Spleen (tissue), 11 donors: Measurements from ENCODE around the gene KIF5A. TPM values are rescaled to one million over a fixed set of nuclear protein-coding genes. Genes with fewer than 3 reads are reported as not detected.

Source experiments
- DNase-seq: peaks from one replicate; pipeline ENCODE4 v3.0.0-alpha.2; 2020
- H3K27ac ChIP-seq, 8 donors: fragments of 200-600 bp; sonication (generic) in 7 of 8; 1 replicate in 4 of 8; 2 replicates in 4 of 8; pipeline versions ENCODE4 v1.5.0 to v1.8.0; 2016 to 2021; ENCODE audit warnings: inconsistent platforms in 4 of 8, mild to moderate bottlenecking in 4 of 8, moderate library complexity in 1 of 8
- H3K27me3 ChIP-seq, 7 donors: fragments of 200-600 bp; sonication (generic) in 6 of 7; replicated peaks in 1 of 7; 1 replicate in 4 of 7; 2 replicates in 3 of 7; pipeline versions ENCODE4 v1.5.0 to v1.8.0; 2016 to 2021; ENCODE audit warnings: inconsistent platforms in 3 of 7, mild to moderate bottlenecking in 1 of 7
- H3K36me3 ChIP-seq, 6 donors: fragments of 200-600 bp; sonication (generic) in 5 of 6; 1 replicate in 4 of 6; 2 replicates in 2 of 6; pipeline versions ENCODE4 v1.5.0 to v1.8.0; 2016 to 2021; ENCODE audit warnings: inconsistent platforms in 2 of 6
- H3K4me1 ChIP-seq, 6 donors: fragments of 200-600 bp; sonication (generic) in 5 of 6; 1 replicate in 3 of 6; 2 replicates in 3 of 6; pipeline versions ENCODE4 v1.5.0 to v1.8.0; 2016 to 2021; ENCODE audit warnings: inconsistent platforms in 3 of 6
- H3K4me3 ChIP-seq, 8 donors: fragments of 200-600 bp; sonication (generic) in 7 of 8; 1 replicate in 4 of 8; 2 replicates in 4 of 8; pipeline versions ENCODE4 v1.5.0 to v1.8.0; 2016 to 2021; ENCODE audit warnings: inconsistent platforms in 4 of 8, mild to moderate bottlenecking in 4 of 8, moderate library complexity in 2 of 8
- H3K9me3 ChIP-seq, 8 donors: fragments of 200-600 bp; sonication (generic) in 7 of 8; 1 replicate in 4 of 8; 2 replicates in 4 of 8; pipeline versions ENCODE4 v1.5.0 to v1.8.0; 2016 to 2021; ENCODE audit warnings: inconsistent platforms in 4 of 8
- CTCF ChIP-seq, 11 experiments: fragments of 200-600 bp in 7 of 11; fragments of 450-650 bp in 4 of 11; sonication (generic) in 4 of 11; IDR thresholded peaks in 8 of 11; conservative IDR thresholded peaks in 3 of 11; 1 replicate in 7 of 11; 2 replicates in 4 of 11; pipeline versions ENCODE4 v1.4.0 to v1.8.0; 2016 to 2021; ENCODE audit warnings: antibody characterized with exemption in 11 of 11, inconsistent platforms in 4 of 11, mild to moderate bottlenecking in 1 of 11
- POLR2A ChIP-seq, 3 donors: fragments of 450-650 bp; IDR thresholded peaks; one replicate each; pipeline ENCODE4 v1.5.1; 2017; ENCODE audit warnings: antibody characterized with exemption in 3 of 3, mild to moderate bottlenecking in 1 of 3
- POLR2AphosphoS5 ChIP-seq, 3 donors: sonication (generic); formaldehyde crosslinking; IDR thresholded peaks; one replicate each; pipeline ENCODE4 v1.5.1; 2017; ENCODE audit warnings: antibody characterized with exemption in 3 of 3
- WGBS, 5 donors: extraction: QIAGEN DNeasy Blood & Tissue Kit in 3 of 5; methylation state at CpG; one replicate each; pipeline versions ENCODE4 v1.1.5 to v1.1.7; 2013 to 2018; 5-methylcytosine and 5-hydroxymethylcytosine counted together
- intact Hi-C: fragments of 100-400 bp; cut with DNase I; formaldehyde crosslinking; loops from one replicate; pipeline ENCODE4 v1.15.0; 2023; ENCODE audit warnings: low total_unique reads
- polyA plus RNA-seq, 3 donors: library from polyadenylated mRNA; stranded (reverse); fragments of 200-250 nt; gene quantifications; one replicate each; pipeline ENCODE4 v1.2.1, GENCODE V29; 2013
- total RNA-seq, 7 donors: library from RNA; depleted of rRNA in 3 of 7; stranded (reverse); fragments of >200 nt in 3 of 7; fragmentation: NEBNext Ultra II Directional in 4 of 7; extraction: Animal tissue kit (Norgen Biotek cat#: 25700) in 4 of 7; gene quantifications; one replicate each; pipeline versions ENCODE4 v1.1.0 to v1.2.1, GENCODE V29; 2016 to 2021
- donor health status: healthy with polysubstance abuse.
- donor health status: DM: no; HTN: no; CAD: no; lungs with moderate emphysema.
- donor health status: DM: no; HTN: no; CAD: no.
- donor health status: Bipolar disorder and iron deficiency.
- donor health status: healthy.
- donor health status: DM: no; HTN: no; CAD: no.
- donor health status: DM: yes; HTN: yes; CAD: no.

The KIF5A gene
- total and polyA plus RNA-seq, 10 donors: 0.07 to 0.76 (median 0.13) TPM; not detected in 1

- no peaks in the 10 kb centered on the region for H3K9me3 ChIP-seq
- intact Hi-C loops: no loop called here
- 66 to 76% (median 72%) methylated on average over 7 of the region's 7 CpGs for WGBS, 5 donors
- no peak overlapping the region for H3K27ac ChIP-seq
- DNase-seq: no peak
- peak overlapping the region in 2 of 8 donors; percentile 39 to 71 for H3K4me3 ChIP-seq
- H3K27me3 ChIP-seq: peaks cover 0 to 46% (median 21%) of the 10 kb centered on the region in 7 donors
- peaks cover 9 to 31% (median 25%) of the 10 kb centered on the region in 6 donors for H3K4me1 ChIP-seq
- TF ChIP-seq POLR2AphosphoS5 (IDR thresholded peaks at IDR 0.05): no peak
- no peak for TF ChIP-seq POLR2A (IDR thresholded peaks at IDR 0.05)
- no peak for TF ChIP-seq CTCF (IDR thresholded peaks at IDR 0.05 in 8 of 11, conservative IDR thresholded peaks at IDR 0.05 in 3 of 11)
- no peaks in the 10 kb centered on the region for H3K36me3 ChIP-seq
Observed at GRCh38 chr12:57550641-57551549, 1.1 kb downstream of the KIF5A start.

- TF ChIP-seq POLR2AphosphoS5 (IDR thresholded peaks at IDR 0.05): no peak
- no peak for TF ChIP-seq POLR2A (IDR thresholded peaks at IDR 0.05)
- TF ChIP-seq CTCF (IDR thresholded peaks at IDR 0.05 in 8 of 11, conservative IDR thresholded peaks at IDR 0.05 in 3 of 11): no peak
- Histone ChIP-seq H3K27ac (no peak overlapping the region), H3K9me3 (no peaks in the 10 kb centered on the region), H3K36me3 (no peaks in the 10 kb centered on the region), H3K4me1 (peaks cover 6 to 23% (median 18%) of the 10 kb centered on the region in 6 donors), H3K4me3 (no peak overlapping the region), H3K27me3 (peaks cover 0 to 46% (median 21%) of the 10 kb centered on the region in 7 donors)
- 76 to 94% (median 85%) methylated on average over 3 of the region's 3 CpGs for WGBS, 5 donors
- intact Hi-C loops: no loop called here
- no peak for DNase-seq
Observed at GRCh38 chr12:57551637-57552305, 1.9 kb downstream of the KIF5A start.

GRCh38 chr12:57552306-57552651, 2.4 kb downstream of the KIF5A start:
- no peak for DNase-seq
- Histone ChIP-seq H3K4me3 (no peak overlapping the region), H3K9me3 (no peaks in the 10 kb centered on the region), H3K27me3 (peaks cover 0 to 46% (median 21%) of the 10 kb centered on the region in 7 donors), H3K36me3 (no peaks in the 10 kb centered on the region), H3K27ac (no peak overlapping the region), H3K4me1 (peaks cover 6 to 21% (median 16%) of the 10 kb centered on the region in 6 donors)
- TF ChIP-seq CTCF (IDR thresholded peaks at IDR 0.05 in 8 of 11, conservative IDR thresholded peaks at IDR 0.05 in 3 of 11) (no peak), POLR2A (IDR thresholded peaks at IDR 0.05) (no peak), POLR2AphosphoS5 (IDR thresholded peaks at IDR 0.05) (no peak)
- intact Hi-C loops: no loop called here
- 74 to 86% (median 81%) methylated on average over 2 of the region's 2 CpGs for WGBS, 5 donors

GRCh38 chr12:57552835-57553313, 3.0 kb downstream of the KIF5A start:
- H3K9me3 ChIP-seq: no peaks in the 10 kb centered on the region
- H3K27me3 ChIP-seq: peaks cover 0 to 46% (median 21%) of the 10 kb centered on the region in 7 donors
- H3K4me1 ChIP-seq: peaks cover 6 to 15% (median 13%) of the 10 kb centered on the region in 6 donors
- H3K27ac ChIP-seq: no peak overlapping the region
- intact Hi-C loops: no loop called here
- 66 to 72% (median 71%) methylated on average over 6 of the region's 6 CpGs for WGBS, 5 donors
- H3K4me3 ChIP-seq: no peak overlapping the region
- no peaks in the 10 kb centered on the region for H3K36me3 ChIP-seq
- TF ChIP-seq POLR2A (IDR thresholded peaks at IDR 0.05) (no peak), POLR2AphosphoS5 (IDR thresholded peaks at IDR 0.05) (no peak), CTCF (IDR thresholded peaks at IDR 0.05 in 8 of 11, conservative IDR thresholded peaks at IDR 0.05 in 3 of 11) (no peak)
- DNase-seq: no peak
